Suprapubic skin (tissue), 3 donors: ENCODE measurements around the gene TTI1.

ENCODE experiments used
- CTCF ChIP-seq, 2 donors: fragments of 200-600 bp in 1 of 2; fragments of 450-650 bp in 1 of 2; sonication (generic) in 1 of 2; IDR thresholded peaks; one replicate each; pipeline ENCODE4 v1.5.1; 2016 to 2019; ENCODE audit warnings: antibody characterized with exemption in 2 of 2, mild to moderate bottlenecking in 1 of 2, moderate library complexity in 1 of 2
- POLR2AphosphoS5 ChIP-seq, 3 donors: sonication (generic); formaldehyde crosslinking; IDR thresholded peaks; one replicate each; pipeline ENCODE4 v1.6.1; 2017; ENCODE audit warnings: antibody characterized with exemption in 3 of 3

DNA sequence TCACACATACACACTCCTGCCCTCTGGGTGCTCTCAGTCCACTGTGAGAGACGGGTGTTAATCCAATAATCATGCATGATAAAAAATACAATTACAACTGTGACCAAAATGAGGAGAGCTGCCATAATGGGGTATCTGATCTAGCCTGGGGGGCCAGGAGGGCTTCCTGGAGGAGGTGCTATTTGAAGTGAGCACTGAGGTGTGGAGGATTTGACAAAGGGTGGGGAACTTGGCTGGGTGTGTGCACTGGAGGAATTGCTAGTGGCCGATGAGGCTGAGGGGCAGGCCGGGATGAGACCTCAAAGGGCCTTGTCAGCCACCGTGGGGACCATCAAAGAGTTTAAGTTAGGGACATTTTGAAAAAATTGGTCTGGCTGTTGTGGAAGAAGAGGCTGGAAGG lies 95.6 kb downstream of the TTI1 start:
- TF ChIP-seq CTCF (IDR thresholded peaks at IDR 0.05) (no peak), POLR2AphosphoS5 (IDR thresholded peaks at IDR 0.05) (no peak)
